HepG2 (cell line): Measurements from ENCODE around the gene TNFSF13. TPM values are rescaled to one million over a fixed set of nuclear protein-coding genes. Genes with fewer than 3 reads are reported as not detected.

ENCODE experiments used
- ATF7 ChIP-seq, 2 experiments: fragments of 450-650 bp in 1 of 2; sonication (generic) in 1 of 2; formaldehyde crosslinking in 1 of 2; IDR thresholded peaks; 2 replicates each; pipeline versions ENCODE4 v1.4.0 to v1.6.1; 2016 to 2020; ENCODE audit warnings: antibody characterized with exemption in 1 of 2, mild to moderate bottlenecking in 1 of 2, missing genetic modification reagents in 1 of 2
- CC2D1A ChIP-seq: sonication (generic); formaldehyde crosslinking; IDR thresholded peaks from 2 replicates; pipeline ENCODE4 v1.8.1; 2023; ENCODE audit warnings: mild to moderate bottlenecking, missing genetic modification reagents
- ERF ChIP-seq: IDR thresholded peaks from 2 replicates; pipeline ENCODE4 v1.6.1; 2018; ENCODE audit warnings: missing biosample characterization, missing genetic modification reagents
- HNRNPK ChIP-seq: fragments of 200-400 bp; formaldehyde crosslinking; IDR thresholded peaks from 2 replicates; pipeline ENCODE4 v1.6.1; 2018; ENCODE audit warnings: low read length, low read depth, moderate library complexity, mild to moderate bottlenecking; ENCODE audit not compliant: poor library complexity, severe bottlenecking
- KDM3A ChIP-seq: IDR thresholded peaks from 2 replicates; pipeline ENCODE4 v1.6.1; 2018; ENCODE audit warnings: low read depth, missing compliant biosample characterization
- MEIS1 ChIP-seq: sonication (generic); formaldehyde crosslinking; IDR thresholded peaks from 2 replicates; pipeline ENCODE4 v1.9.0; 2021; ENCODE audit warnings: mild to moderate bottlenecking, missing genetic modification reagents, moderate library complexity, borderline replicate concordance
- NR2F1 ChIP-seq, 2 experiments: fragments of 450-650 bp in 1 of 2; formaldehyde crosslinking in 1 of 2; IDR thresholded peaks; 2 replicates each; pipeline versions ENCODE4 v1.5.0 to v1.6.1; 2016 to 2020; ENCODE audit warnings: mild to moderate bottlenecking in 1 of 2, missing compliant biosample characterization in 1 of 2, missing genetic modification reagents in 1 of 2, moderate library complexity in 1 of 2
- NR3C1 ChIP-seq: sonication (generic); formaldehyde crosslinking; IDR thresholded peaks from 2 replicates; pipeline ENCODE4 v1.4.0; 2020; ENCODE audit warnings: missing genetic modification reagents
- TP53 ChIP-seq: sonication (generic); formaldehyde crosslinking; conservative IDR thresholded peaks from 2 replicates; pipeline ENCODE4 v1.4.0; 2020; ENCODE audit warnings: missing genetic modification reagents
- XBP1 ChIP-seq: sonication (generic); formaldehyde crosslinking; IDR thresholded peaks from 2 replicates; pipeline ENCODE4 v1.5.0; 2020; ENCODE audit warnings: missing genetic modification reagents
- ZNF12 ChIP-seq: sonication (generic); formaldehyde crosslinking; IDR thresholded peaks from 2 replicates; pipeline ENCODE4 v1.5.0; 2020; ENCODE audit warnings: missing genetic modification reagents
- ZNF629 ChIP-seq: sonication (generic); formaldehyde crosslinking; conservative IDR thresholded peaks from 2 replicates; pipeline ENCODE4 v1.5.0; 2020; ENCODE audit warnings: missing genetic modification reagents
- ZNF737 ChIP-seq: sonication (generic); formaldehyde crosslinking; IDR thresholded peaks from 2 replicates; pipeline ENCODE4 v1.5.0; 2020; ENCODE audit warnings: missing genetic modification reagents, mild to moderate bottlenecking, borderline replicate concordance
- ZNF772 ChIP-seq: sonication (generic); formaldehyde crosslinking; IDR thresholded peaks from 2 replicates; pipeline ENCODE4 v1.5.0; 2020; ENCODE audit warnings: mild to moderate bottlenecking, missing genetic modification reagents
- polyA plus RNA-seq, 8 experiments: library from polyadenylated mRNA; depleted of rRNA in 3 of 8; stranded (reverse) in 7 of 8; unstranded in 1 of 8; fragments of >200 nt; fragmentation: Illumina TruSeq in 4 of 8; extraction: Trizol in 4 of 8; gene quantifications; 2 replicates each; pipeline versions ENCODE4 v1.2.1 to v1.2.3, GENCODE V29; 2011 to 2016; ENCODE audit warnings: low read depth in 4 of 8, missing spikeins in 1 of 8, mixed read lengths in 1 of 8; ENCODE audit not compliant: insufficient read depth in 1 of 8
- total RNA-seq, 5 experiments: library from RNA; depleted of rRNA; stranded (reverse); fragments of >200 nt; fragmentation: Illumina TruSeq; extraction: Trizol; gene quantifications; 2 replicates each; pipeline ENCODE4 v1.2.3, GENCODE V29; 2016; ENCODE audit warnings: low read depth in 1 of 5
- TF ChIP-seq, protein P1 (sequence below): sonication (generic); formaldehyde crosslinking; IDR thresholded peaks from 2 replicates; pipeline ENCODE4 v1.5.1; 2020; ENCODE audit warnings: mild to moderate bottlenecking, missing genetic modification reagents, borderline replicate concordance
- TF ChIP-seq, protein P2 (sequence below): IDR thresholded peaks from 2 replicates; pipeline ENCODE4 v1.6.1; 2016; ENCODE audit warnings: mild to moderate bottlenecking, missing biosample characterization, missing genetic modification reagents
- TF ChIP-seq, protein P3 (sequence below): sonication (generic); formaldehyde crosslinking; IDR thresholded peaks from 2 replicates; pipeline ENCODE4 v1.8.0; 2022; ENCODE audit warnings: mild to moderate bottlenecking, missing genetic modification reagents, borderline replicate concordance
- TF ChIP-seq, protein P4 (sequence below): IDR thresholded peaks from 2 replicates; pipeline ENCODE4 v1.6.1; 2018; ENCODE audit warnings: missing genetic modification reagents
- TF ChIP-seq, protein P5 (sequence below): sonication (generic); formaldehyde crosslinking; IDR thresholded peaks from 2 replicates; pipeline ENCODE4 v1.8.1; 2023; ENCODE audit warnings: missing genetic modification reagents, inconsistent platforms, borderline replicate concordance
- TF ChIP-seq, protein P6 (sequence below): sonication (generic); formaldehyde crosslinking; IDR thresholded peaks from 2 replicates; pipeline ENCODE4 v1.4.0; 2020; ENCODE audit warnings: missing genetic modification reagents

Gene TNFSF13
- total and polyA plus RNA-seq, 2 of the 13 experiments (the other 11 are each of a cell fraction or from before 2014, with no cell fraction given), result 2.5 to 3.3 TPM

DNA sequence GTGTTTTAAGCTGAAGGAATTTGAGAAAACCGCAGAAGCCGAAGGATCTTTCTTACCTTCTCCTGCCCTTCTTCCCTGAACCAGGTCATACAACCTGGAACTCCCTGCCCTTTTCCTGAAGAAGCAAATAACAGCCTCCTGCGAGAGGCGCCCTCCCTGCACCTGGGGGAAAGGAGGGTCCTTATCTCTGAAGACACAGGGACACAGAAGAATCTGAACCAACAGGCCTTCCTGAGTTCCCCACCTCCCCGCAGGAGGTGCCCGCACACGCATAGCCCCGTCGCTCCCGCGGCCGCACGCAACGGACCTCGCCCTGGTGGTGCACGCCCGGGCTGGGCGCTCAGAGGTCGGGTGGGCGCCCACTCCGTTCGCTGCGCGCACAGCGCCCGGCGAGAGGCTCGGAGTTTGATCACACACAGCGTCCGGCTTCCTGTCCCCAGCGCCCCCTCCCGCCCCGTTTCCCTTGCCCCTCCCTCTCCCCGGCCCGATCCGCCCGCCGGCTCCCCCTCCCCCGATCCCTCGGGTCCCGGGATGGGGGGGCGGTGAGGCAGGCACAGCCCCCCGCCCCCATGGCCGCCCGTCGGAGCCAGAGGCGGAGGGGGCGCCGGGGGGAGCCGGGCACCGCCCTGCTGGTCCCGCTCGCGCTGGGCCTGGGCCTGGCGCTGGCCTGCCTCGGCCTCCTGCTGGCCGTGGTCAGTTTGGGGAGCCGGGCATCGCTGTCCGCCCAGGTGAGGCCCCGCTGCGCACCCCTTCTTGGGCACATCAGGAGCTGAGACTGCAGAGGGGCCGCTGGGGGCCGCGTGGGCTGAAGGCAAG is 9.8 kb upstream of the TNFSF13 start, which contains the start of gene TNFSF12 (continued):
- TF ChIP-seq NR2F1 (CRISPR knock-in tag; IDR thresholded peaks at IDR 0.05) (no peak), ATF7 (IDR thresholded peaks at IDR 0.05) (no peak), ATF7 (CRISPR knock-in tag; IDR thresholded peaks at IDR 0.05) (no peak), CC2D1A (CRISPR knock-in tag) (no peak), XBP1 (CRISPR knock-in tag) (no peak), ZNF772 (no peak), HNRNPK (peak; percentile 60), ERF (CRISPR knock-in tag) (0 out of 2 replicates have a peak, but pooled peaks have one; percentile 45), KDM3A (CRISPR knock-in tag) (no peak), TP53 (CRISPR knock-in tag) (no peak), ZNF737 (CRISPR knock-in tag) (no peak), MEIS1 (CRISPR knock-in tag) (no peak), NR3C1 (CRISPR knock-in tag) (no peak), ZNF629 (CRISPR knock-in tag) (no peak), ZNF12 (CRISPR knock-in tag) (no peak)
- TF ChIP-seq, protein P1, sequence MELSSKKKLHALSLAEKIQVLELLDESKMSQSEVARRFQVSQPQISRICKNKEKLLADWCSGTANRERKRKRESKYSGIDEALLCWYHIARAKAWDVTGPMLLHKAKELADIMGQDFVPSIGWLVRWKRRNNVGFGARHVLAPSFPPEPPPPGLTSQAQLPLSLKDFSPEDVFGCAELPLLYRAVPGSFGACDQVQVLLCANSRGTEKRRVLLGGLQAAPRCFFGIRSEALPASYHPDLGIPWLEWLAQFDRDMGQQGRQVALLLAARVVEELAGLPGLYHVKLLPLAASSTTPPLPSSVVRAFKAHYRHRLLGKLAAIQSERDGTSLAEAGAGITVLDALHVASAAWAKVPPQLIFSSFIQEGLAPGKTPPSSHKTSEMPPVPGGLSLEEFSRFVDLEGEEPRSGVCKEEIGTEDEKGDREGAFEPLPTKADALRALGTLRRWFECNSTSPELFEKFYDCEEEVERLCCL (CRISPR knock-in tag), result no peak
- TF ChIP-seq, protein P2, sequence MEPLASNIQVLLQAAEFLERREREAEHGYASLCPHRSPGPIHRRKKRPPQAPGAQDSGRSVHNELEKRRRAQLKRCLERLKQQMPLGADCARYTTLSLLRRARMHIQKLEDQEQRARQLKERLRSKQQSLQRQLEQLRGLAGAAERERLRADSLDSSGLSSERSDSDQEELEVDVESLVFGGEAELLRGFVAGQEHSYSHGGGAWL, result no peak
- TF ChIP-seq, protein P3, sequence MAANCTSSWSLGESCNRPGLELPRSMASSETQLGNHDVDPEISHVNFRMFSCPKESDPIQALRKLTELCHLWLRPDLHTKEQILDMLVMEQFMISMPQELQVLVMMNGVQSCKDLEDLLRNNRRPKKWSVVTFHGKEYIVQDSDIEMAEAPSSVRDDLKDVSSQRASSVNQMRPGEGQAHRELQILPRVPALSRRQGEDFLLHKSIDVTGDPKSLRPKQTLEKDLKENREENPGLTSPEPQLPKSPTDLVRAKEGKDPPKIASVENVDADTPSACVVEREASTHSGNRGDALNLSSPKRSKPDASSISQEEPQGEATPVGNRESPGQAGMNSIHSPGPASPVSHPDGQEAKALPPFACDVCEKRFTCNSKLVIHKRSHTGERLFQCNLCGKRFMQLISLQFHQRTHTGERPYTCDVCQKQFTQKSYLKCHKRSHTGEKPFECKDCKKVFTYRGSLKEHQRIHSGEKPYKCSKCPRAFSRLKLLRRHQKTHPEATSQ, result no peak
- TF ChIP-seq, protein P4, sequence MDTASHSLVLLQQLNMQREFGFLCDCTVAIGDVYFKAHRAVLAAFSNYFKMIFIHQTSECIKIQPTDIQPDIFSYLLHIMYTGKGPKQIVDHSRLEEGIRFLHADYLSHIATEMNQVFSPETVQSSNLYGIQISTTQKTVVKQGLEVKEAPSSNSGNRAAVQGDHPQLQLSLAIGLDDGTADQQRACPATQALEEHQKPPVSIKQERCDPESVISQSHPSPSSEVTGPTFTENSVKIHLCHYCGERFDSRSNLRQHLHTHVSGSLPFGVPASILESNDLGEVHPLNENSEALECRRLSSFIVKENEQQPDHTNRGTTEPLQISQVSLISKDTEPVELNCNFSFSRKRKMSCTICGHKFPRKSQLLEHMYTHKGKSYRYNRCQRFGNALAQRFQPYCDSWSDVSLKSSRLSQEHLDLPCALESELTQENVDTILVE (CRISPR knock-in tag), result peak; percentile 23; the same call in 1 of the 2 replicates
- TF ChIP-seq, protein P5, sequence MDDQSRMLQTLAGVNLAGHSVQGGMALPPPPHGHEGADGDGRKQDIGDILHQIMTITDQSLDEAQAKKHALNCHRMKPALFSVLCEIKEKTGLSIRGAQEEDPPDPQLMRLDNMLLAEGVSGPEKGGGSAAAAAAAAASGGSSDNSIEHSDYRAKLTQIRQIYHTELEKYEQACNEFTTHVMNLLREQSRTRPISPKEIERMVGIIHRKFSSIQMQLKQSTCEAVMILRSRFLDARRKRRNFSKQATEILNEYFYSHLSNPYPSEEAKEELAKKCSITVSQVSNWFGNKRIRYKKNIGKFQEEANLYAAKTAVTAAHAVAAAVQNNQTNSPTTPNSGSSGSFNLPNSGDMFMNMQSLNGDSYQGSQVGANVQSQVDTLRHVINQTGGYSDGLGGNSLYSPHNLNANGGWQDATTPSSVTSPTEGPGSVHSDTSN (CRISPR knock-in tag), result no peak
- TF ChIP-seq, protein P6, sequence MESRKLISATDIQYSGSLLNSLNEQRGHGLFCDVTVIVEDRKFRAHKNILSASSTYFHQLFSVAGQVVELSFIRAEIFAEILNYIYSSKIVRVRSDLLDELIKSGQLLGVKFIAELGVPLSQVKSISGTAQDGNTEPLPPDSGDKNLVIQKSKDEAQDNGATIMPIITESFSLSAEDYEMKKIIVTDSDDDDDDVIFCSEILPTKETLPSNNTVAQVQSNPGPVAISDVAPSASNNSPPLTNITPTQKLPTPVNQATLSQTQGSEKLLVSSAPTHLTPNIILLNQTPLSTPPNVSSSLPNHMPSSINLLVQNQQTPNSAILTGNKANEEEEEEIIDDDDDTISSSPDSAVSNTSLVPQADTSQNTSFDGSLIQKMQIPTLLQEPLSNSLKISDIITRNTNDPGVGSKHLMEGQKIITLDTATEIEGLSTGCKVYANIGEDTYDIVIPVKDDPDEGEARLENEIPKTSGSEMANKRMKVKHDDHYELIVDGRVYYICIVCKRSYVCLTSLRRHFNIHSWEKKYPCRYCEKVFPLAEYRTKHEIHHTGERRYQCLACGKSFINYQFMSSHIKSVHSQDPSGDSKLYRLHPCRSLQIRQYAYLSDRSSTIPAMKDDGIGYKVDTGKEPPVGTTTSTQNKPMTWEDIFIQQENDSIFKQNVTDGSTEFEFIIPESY (CRISPR knock-in tag), result peak; percentile 63; the same call in 1 of the 2 replicates
